Osteocyte (in vitro differentiated cells): ENCODE results near the gene TMEM204. TPM values are rescaled to one million over a fixed set of nuclear protein-coding genes. Genes with fewer than 3 reads are reported as not detected.
"Not testable (repeated sequence)": the region's sequence is repeated elsewhere in the genome, so short reads cannot be mapped to it uniquely, and the experiment has no call there.

Experiments used
- DNase-seq: peaks from one replicate; pipeline ENCODE4 v3.0.0; 2021; ENCODE audit warnings: mixed read lengths; ENCODE audit not compliant: unreplicated experiment; ENCODE audit errors: extremely low spot score
- H3K27ac Mint-ChIP-seq: one replicate; pipeline ENCODE4 v1.8.0; 2021; ENCODE audit warnings: mild to moderate bottlenecking, mixed read lengths; ENCODE audit not compliant: unreplicated experiment
- H3K27me3 Mint-ChIP-seq: one replicate; pipeline ENCODE4 v1.8.0; 2021; ENCODE audit warnings: mixed read lengths; ENCODE audit not compliant: unreplicated experiment
- H3K36me3 Mint-ChIP-seq: one replicate; pipeline ENCODE4 v1.8.0; 2021; ENCODE audit warnings: mixed read lengths; ENCODE audit not compliant: unreplicated experiment
- H3K4me1 Mint-ChIP-seq: one replicate; pipeline ENCODE4 v1.8.0; 2021; ENCODE audit warnings: mixed read lengths; ENCODE audit not compliant: unreplicated experiment
- H3K4me3 Mint-ChIP-seq: one replicate; pipeline ENCODE4 v1.8.0; 2021; ENCODE audit warnings: mild to moderate bottlenecking, moderate library complexity, mixed read lengths; ENCODE audit not compliant: unreplicated experiment
- H3K9me3 Mint-ChIP-seq: one replicate; pipeline ENCODE4 v1.8.0; 2021; ENCODE audit warnings: mixed read lengths; ENCODE audit not compliant: unreplicated experiment
- total RNA-seq: library from RNA; stranded (reverse); gene quantifications from 2 replicates; pipeline ENCODE4 v1.2.1, GENCODE V29; 2021
- TF ChIP-seq, protein P1 (sequence below): fragments of 200-600 bp; sonication (generic); IDR thresholded peaks from 2 replicates; pipeline ENCODE4 v1.5.0; 2021; ENCODE audit warnings: antibody characterized with exemption, mild to moderate bottlenecking, moderate library complexity

The TMEM204 gene
- total RNA-seq, 1 donor from 2014 or later: 14.5 TPM

DNA sequence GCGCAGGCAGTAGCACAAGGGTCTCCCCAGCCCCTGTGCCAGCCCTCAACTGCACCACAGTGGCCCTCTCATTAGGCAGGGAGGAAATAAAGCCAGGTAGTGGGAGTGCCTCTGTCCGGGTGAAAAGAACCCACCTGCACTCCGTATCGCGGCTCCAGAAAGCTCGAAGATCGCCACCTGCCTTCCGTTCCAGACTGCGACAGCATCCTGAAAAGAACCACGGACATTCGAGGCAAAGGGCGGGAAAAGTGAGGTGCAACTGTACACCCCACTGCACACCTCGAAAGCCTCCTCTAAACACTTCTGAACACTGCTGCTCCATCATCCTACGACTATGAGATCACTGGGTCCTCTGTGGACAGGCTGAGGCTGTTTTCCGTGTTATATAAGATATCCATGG is 49.7 kb downstream of the TMEM204 start:
- Mint-ChIP-seq H3K27me3 (no peaks in the 10 kb centered on the region), H3K4me3 (no peak overlapping the region), H3K36me3 (peaks cover 49% of the 10 kb centered on the region), H3K9me3 (no peaks in the 10 kb centered on the region), H3K4me1 (no peaks in the 10 kb centered on the region), H3K27ac (no peak overlapping the region)
- TF ChIP-seq, protein P1, sequence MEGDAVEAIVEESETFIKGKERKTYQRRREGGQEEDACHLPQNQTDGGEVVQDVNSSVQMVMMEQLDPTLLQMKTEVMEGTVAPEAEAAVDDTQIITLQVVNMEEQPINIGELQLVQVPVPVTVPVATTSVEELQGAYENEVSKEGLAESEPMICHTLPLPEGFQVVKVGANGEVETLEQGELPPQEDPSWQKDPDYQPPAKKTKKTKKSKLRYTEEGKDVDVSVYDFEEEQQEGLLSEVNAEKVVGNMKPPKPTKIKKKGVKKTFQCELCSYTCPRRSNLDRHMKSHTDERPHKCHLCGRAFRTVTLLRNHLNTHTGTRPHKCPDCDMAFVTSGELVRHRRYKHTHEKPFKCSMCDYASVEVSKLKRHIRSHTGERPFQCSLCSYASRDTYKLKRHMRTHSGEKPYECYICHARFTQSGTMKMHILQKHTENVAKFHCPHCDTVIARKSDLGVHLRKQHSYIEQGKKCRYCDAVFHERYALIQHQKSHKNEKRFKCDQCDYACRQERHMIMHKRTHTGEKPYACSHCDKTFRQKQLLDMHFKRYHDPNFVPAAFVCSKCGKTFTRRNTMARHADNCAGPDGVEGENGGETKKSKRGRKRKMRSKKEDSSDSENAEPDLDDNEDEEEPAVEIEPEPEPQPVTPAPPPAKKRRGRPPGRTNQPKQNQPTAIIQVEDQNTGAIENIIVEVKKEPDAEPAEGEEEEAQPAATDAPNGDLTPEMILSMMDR: no peak
- DNase-seq: no peak

DNA sequence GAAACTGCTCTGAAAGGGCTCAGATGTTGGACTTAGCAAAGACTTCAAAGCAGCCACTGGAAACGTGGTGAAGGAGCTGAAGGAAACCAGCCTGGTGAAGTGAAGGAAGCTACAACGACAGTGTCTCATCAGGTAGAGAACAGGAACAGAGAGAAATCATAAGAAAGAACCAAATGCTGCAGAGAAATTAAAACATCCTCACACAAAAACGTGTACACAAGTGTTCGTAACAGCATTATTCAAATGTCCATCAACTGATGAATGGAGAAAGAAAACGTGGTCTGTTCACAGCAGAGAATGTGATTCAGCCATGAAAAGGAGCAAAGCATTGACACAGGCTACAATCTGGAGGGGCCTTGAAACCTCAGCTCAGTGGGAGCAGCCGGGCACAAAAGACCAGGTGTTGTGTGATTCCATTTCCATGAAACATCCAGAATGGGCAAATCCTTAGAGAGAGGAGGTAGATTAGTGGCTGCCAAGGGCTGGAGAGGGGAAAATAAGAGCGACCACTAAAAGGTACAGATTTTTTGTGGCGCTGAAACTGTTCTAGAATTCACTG is 51.5 kb downstream of the TMEM204 start:
- no peaks in the 10 kb centered on the region for H3K9me3 Mint-ChIP-seq
- H3K27ac Mint-ChIP-seq: no peak overlapping the region
- no peaks in the 10 kb centered on the region for H3K4me1 Mint-ChIP-seq
- H3K36me3 Mint-ChIP-seq: peaks cover 45% of the 10 kb centered on the region
- H3K27me3 Mint-ChIP-seq: no peaks in the 10 kb centered on the region
- TF ChIP-seq, protein P1: no peak
- H3K4me3 Mint-ChIP-seq: no peak overlapping the region
- no peak for DNase-seq

DNA sequence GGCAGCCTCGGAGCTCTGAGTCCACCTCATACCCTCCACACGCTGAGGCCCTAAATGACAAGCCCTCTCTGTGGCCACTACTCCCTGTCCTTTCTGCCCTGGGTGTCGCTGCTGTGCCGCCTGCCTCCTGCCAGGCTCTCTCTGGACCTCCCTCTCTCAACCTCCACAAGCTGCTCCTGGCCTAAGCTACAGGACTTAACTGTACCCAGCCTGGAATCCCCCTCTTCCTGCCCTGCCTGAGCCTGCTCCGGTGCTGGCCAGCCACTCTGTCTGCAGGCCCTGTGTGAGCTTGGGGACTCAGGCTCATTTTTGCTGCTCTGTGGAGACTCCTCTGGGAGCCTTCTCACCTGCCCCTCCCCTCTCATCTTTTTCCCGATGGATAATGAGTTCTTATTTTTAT is 56.9 kb downstream of the TMEM204 start:
- Mint-ChIP-seq H3K9me3 (no peaks in the 10 kb centered on the region), H3K27me3 (no peaks in the 10 kb centered on the region), H3K36me3 (peaks cover 16% of the 10 kb centered on the region), H3K4me1 (no peaks in the 10 kb centered on the region), H3K27ac (no peak overlapping the region), H3K4me3 (no peak overlapping the region)
- DNase-seq: no peak
- TF ChIP-seq, protein P1: no peak

DNA sequence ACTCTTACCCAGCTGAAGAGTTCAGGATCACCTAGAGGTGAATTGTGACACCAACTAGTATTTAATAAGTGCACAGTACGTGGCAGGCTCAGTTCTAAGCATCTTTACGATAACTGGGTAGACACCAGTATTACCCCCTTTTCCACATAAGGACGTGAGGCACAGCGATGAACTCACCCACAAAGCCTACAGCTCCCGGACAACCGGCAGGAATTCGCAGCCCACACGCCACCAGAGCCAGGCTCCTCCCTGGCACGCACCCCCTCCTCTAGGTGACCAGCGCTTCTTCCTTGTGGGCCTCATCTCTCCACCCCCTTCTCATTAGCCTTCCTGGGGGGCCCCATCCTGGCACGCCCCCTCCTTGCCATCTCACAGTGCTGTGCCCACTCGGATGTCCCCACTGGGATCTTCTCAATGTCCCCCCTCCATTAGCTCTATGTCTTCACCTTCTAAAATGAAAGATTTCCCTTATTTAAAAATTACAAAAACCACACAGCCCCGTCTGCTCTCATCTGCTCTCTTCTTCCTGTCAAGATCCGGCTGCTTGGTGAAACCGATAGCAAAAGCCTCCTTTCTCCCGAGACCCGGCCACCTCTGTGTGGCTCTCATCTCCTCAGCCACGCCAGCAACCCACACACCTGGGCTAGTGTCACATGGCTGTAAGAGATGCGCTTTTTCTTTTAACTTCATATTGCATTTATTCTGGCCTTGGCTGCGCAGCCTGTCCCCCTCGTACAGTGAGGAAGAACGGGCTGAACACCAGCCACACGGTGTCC is 57.7 kb downstream of the TMEM204 start:
- no peaks in the 10 kb centered on the region for H3K27me3 Mint-ChIP-seq
- peaks cover 14% of the 10 kb centered on the region for H3K36me3 Mint-ChIP-seq

DNA sequence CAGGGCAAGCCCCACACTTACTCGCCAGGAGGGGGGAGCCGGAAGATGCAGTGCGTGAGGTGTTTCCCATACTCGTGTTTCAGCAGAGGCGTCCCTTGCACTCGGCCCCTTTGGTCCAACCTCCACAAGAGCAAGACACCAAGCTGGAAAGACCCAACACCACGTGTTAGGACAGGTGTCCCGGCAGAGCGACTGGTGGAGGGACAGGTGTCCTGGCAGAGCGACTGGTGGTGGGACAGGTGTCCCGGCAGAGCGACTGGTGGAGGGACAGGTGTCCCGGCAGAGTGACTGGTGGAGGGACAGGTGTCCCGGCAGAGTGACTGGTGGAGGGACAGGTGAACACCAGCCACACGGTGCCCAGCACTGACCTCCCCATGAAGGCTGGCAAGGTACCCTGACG is 59.0 kb downstream of the TMEM204 start:
- no peak overlapping the region for H3K4me3 Mint-ChIP-seq
- H3K4me1 Mint-ChIP-seq: no peaks in the 10 kb centered on the region
- DNase-seq: no peak
- H3K36me3 Mint-ChIP-seq: peaks cover 12% of the 10 kb centered on the region
- no peaks in the 10 kb centered on the region for H3K9me3 Mint-ChIP-seq
- no peaks in the 10 kb centered on the region for H3K27me3 Mint-ChIP-seq
- peak overlapping the region; percentile 37 for H3K27ac Mint-ChIP-seq
- TF ChIP-seq, protein P1: no peak

More for the DNA sequence above, 57.7 kb downstream of the TMEM204 start:
- Mint-ChIP-seq H3K4me1 (no peaks in the 10 kb centered on the region), H3K4me3 (no peak overlapping the region), H3K9me3 (no peaks in the 10 kb centered on the region), H3K27ac (no peak overlapping the region)
- TF ChIP-seq, protein P1: no peak
- DNase-seq: no peak

DNA sequence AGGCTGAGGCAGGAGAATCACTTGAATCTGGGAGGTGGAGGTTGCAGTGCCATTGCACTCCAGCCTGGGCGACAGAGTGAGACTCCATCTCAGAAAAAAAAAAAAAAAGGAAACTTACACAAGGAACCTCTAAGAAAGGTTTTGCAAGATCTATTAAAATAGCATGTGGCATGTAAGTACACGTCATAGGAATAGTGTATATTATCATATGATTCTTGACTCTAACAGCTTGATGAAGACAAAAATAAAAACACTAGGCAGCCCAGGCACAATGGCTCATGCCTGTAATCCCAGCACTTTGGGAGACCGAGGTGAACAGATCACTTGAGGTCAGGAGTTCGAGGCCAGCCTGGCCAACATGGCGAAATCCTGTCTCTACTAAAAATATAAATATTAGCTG is 62.0 kb downstream of the TMEM204 start:
- H3K27me3 Mint-ChIP-seq, H3K4me3 Mint-ChIP-seq, H3K4me1 Mint-ChIP-seq: not testable (repeated sequence)

More for the DNA sequence above, 62.0 kb downstream of the TMEM204 start:
- not testable (repeated sequence) for H3K27ac Mint-ChIP-seq, DNase-seq, H3K9me3 Mint-ChIP-seq
- peaks cover 14% of the 10 kb centered on the region for H3K36me3 Mint-ChIP-seq
